Measurements from ENCODE around the gene ZNF664. TPM values are rescaled to one million over a fixed set of nuclear protein-coding genes. Genes with fewer than 3 reads are reported as not detected.
A peak's percentile ranks its signal among the peaks of the same experiment; 100 is the strongest.

Gene ZNF664
- total RNA-seq, 4 donors from 2014 or later = 53.7 to 78.0 (median 73.3) TPM

GRCh38 chr12:124040737-124041136 is 67.7 kb downstream of the ZNF664 start:
- DNase-seq (ENCODE audit: low spot score in 2 of 2) = no peak
- Histone ChIP-seq H3K27me3 (no peaks in the 10 kb centered on the region), H3K4me1 (peaks cover 0 to 23% (median 2%) of the 10 kb centered on the region in 4 donors), H3K36me3 (no peaks in the 10 kb centered on the region), H3K9me3 (no peaks in the 10 kb centered on the region), H3K27ac (no peak overlapping the region), H3K4me3 (no peak overlapping the region)
- WGBS, 2 donors = 83 to 85% methylated on average over 2 of the region's 2 CpGs
- TF ChIP-seq POLR2A (IDR thresholded peaks at IDR 0.05) (no peak), CTCF (IDR thresholded peaks at IDR 0.05) (no peak), EP300 (IDR thresholded peaks at IDR 0.05) (no peak)

DNA sequence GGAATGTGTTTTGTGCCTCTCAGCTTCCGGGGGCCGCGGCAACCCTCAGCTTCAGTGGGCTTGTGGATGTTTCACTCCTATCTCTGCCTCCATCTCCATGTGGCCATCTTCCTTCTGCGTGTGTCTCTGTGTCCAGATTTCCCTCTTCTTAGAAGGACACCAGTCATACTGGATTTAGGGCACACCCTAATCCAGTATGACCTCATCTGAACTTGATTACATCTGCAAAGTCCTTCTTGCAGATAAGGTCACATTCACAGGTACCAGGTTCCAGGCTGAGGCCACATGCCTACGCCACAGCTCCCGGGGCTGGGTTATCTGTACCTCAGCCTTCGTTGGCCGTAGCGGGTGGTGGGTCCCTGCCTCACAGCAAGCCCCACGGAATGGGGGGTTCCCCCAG is 68.9 kb downstream of the ZNF664 start:
- H3K27me3 ChIP-seq = no peaks in the 10 kb centered on the region
- H3K4me3 ChIP-seq = no peak overlapping the region
- TF ChIP-seq CTCF (IDR thresholded peaks at IDR 0.05) (no peak), POLR2A (IDR thresholded peaks at IDR 0.05) (no peak), EP300 (IDR thresholded peaks at IDR 0.05) (no peak)
- H3K36me3 ChIP-seq = no peaks in the 10 kb centered on the region
- DNase-seq (ENCODE audit: low spot score in 2 of 2) = no peak
- 89 to 95% methylated on average over 10 of the region's 10 CpGs for whole genome bisulfite sequencing, 2 donors
- peaks cover 0 to 23% (median under 1%) of the 10 kb centered on the region in 4 donors for H3K4me1 ChIP-seq
- H3K27ac ChIP-seq = no peak overlapping the region
- peaks cover 0 to 4% (median 0%) of the 10 kb centered on the region in 4 donors for H3K9me3 ChIP-seq

- WGBS, 2 donors = 89 to 91% methylated on average over 8 of the region's 8 CpGs
- Histone ChIP-seq H3K4me1 (peaks cover 0 to 21% (median 0%) of the 10 kb centered on the region in 4 donors), H3K4me3 (no peak overlapping the region), H3K9me3 (peaks cover 0 to 23% (median 0%) of the 10 kb centered on the region in 4 donors), H3K27me3 (no peaks in the 10 kb centered on the region), H3K36me3 (peaks cover 0 to 8% (median 0%) of the 10 kb centered on the region in 3 donors), H3K27ac (no peak overlapping the region)
- TF ChIP-seq EP300 (IDR thresholded peaks at IDR 0.05) (no peak), CTCF (IDR thresholded peaks at IDR 0.05) (no peak), POLR2A (IDR thresholded peaks at IDR 0.05) (no peak)
- no peak for DNase-seq (ENCODE audit: low spot score in 2 of 2)
These were observed 71.0 kb downstream of the ZNF664 start for GRCh38 chr12:124044021-124044420.

DNA sequence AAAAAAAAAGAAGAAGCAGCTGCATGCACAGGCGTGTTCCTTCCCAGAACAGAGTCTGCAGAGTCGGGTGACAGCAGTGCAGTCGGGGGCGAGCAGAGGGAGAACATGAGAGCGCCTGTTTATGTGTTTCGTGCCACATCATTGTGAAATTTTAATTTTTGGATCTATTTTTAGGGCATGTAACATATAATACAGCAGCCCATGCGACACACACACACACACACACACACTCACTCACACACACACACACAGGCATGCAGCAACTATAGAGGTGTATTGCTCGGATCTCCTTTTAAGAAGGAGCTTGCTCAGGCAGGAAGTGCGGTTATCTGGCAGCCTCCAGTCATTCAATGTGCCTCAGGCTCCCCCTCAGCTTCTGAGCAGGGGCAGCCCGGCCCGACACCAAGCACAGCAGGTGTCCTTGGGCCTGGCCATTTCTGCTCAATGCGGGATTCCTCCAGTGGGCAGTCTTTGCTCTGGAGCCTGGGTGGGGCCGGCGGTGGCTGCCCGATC is 71.8 kb downstream of the ZNF664 start:
- Histone ChIP-seq H3K36me3 (peaks cover 0 to 8% (median 0%) of the 10 kb centered on the region in 3 donors), H3K27ac (peak overlapping the region in 1 of 4 donors; percentile 85), H3K4me3 (no peak overlapping the region), H3K27me3 (no peaks in the 10 kb centered on the region), H3K4me1 (peaks cover 0 to 17% (median 0%) of the 10 kb centered on the region in 4 donors), H3K9me3 (peaks cover 0 to 23% (median 0%) of the 10 kb centered on the region in 4 donors)
- DNase-seq (ENCODE audit: low spot score in 2 of 2) = no peak
- TF ChIP-seq CTCF (IDR thresholded peaks at IDR 0.05) = no peak
- 67 to 73% methylated on average over 15 of the region's 15 CpGs for WGBS, 2 donors

- no peak for DNase-seq (ENCODE audit: low spot score in 2 of 2)
- Histone ChIP-seq H3K27ac (peak overlapping the region; percentile 5 to 85 (median 53)), H3K4me3 (no peak overlapping the region), H3K4me1 (peaks cover 0 to 17% (median 0%) of the 10 kb centered on the region in 4 donors), H3K27me3 (no peaks in the 10 kb centered on the region), H3K36me3 (peaks cover 0 to 8% (median 0%) of the 10 kb centered on the region in 3 donors), H3K9me3 (peaks cover 0 to 23% (median 0%) of the 10 kb centered on the region in 4 donors)
- TF ChIP-seq POLR2A (IDR thresholded peaks at IDR 0.05) = no peak
- TF ChIP-seq EP300 (IDR thresholded peaks at IDR 0.05) = peak in 1 of 2 donors; percentile 38
- no peak for TF ChIP-seq CTCF (IDR thresholded peaks at IDR 0.05)
- WGBS, 2 donors = 74 to 76% methylated on average over 5 of the region's 5 CpGs
These were observed 72.8 kb downstream of the ZNF664 start for GRCh38 chr12:124045671-124046455.

Data from tibial nerve (tissue), 4 donors.